ENCODE measurements around the gene SLC39A11.
"Not testable (repeated sequence)": the region's sequence is repeated elsewhere in the genome, so short reads cannot be mapped to it uniquely, and the experiment has no call there.

The SLC39A11 gene

GRCh38 chr17:72771734-72772133 lies 320.8 kb downstream of the SLC39A11 start:
- DNase-seq: no peak

DNA sequence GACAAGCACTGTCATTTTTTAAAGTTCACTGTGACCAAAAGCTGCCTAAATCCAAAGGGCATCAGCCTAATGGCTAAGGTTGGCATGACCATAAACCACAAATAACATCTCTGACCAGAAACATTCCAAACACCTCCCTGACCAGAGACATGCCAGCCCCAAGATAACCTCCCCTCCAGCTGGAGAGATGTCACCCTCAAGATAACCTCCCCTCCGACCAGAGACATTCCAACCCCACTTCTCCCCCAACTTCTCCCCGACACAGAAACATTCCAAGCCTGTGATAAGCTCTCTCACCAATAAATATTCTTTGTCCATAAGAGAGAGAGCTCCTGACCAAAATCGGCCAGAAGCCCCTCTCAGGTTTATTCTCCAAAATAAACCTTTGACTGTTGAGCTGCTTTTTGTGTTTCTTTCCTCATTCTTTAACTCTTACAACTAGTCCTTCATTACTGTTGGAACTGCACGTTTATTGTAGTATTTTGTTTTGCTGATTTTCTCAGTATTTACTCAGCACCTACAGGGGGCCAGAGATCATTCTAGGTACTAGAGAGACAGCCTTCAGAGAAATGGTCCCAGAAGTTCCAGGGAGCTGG lies 325.6 kb downstream of the SLC39A11 start:
- DNase-seq: no peak

- no peak for DNase-seq
These were observed 326.9 kb downstream of the SLC39A11 start for GRCh38 chr17:72765368-72766153.

DNA sequence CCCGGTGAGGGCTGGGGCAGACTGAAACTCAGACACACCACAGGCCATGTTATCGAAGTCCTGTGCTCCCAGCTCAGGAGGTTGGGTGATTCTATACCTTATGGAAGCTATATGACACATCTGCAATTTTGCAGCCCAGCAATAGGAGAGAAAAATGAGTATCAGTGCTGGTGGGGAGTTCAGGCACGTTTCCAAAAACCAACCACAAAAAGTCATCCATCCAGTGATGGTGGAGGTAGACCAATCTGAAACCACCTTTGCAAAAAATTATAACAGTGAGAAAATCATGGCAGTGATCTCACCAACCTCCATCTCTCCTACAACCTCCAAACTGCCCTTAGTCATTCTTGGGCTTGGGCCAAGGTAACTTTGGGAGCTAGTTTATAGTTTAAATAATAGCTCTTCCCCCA lies 327.9 kb downstream of the SLC39A11 start:
- DNase-seq: no peak

GRCh38 chr17:72763981-72764380 lies 328.5 kb downstream of the SLC39A11 start:
- no peak for DNase-seq

DNA sequence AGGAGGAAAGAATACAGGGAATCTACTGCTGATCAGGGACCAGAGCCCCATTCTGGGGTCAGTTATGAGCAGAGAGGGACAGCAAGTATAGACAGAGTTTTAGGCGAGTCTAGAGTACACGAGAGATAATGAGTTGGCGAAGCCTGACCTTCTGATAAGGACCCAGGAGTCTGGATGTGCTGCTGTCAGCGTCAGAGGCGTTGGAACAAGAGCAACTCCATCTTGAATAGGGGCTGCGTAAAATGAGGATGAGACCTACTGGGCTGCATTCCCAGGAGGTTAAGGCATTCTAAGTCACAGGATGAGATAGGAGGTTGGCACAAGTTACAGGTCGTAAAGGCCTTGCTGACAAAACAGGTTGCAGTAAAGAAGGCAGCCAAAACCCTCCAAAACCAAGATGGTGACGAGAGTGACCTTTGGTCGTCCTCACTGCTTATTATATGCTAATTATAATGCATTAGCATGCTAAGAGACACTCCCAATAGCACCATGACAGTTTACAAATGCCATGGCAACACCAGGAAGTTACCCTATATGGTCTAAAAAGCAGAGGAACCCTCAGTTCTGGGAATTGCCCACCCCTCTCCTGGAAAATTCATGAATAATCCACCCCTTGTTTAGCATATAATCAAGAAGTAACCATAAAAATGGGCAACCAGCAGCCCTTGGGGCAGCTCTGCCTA lies 330.5 kb downstream of the SLC39A11 start:
- DNase-seq: not testable (repeated sequence)

DNA sequence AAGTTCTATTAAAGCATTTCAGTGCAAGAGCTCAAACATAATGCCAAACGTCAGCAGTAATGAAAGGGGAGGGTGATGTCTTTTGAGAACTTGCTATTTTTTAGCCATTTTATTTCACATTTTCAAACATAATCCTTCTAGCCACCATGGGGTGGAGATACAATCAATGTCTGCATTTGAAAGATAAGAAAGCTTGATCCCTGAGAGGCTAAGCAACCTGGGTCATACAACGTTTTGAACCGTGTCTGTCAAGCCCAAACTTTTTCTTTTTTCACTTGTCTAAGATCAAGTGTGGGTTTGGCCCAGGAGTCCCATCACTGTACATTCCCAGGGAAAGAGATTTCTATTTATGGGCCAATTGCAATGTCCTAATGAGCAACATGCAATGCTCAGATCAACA lies 331.1 kb downstream of the SLC39A11 start:
- no peak for DNase-seq

- no peak for DNase-seq
These were observed 332.1 kb downstream of the SLC39A11 start for GRCh38 chr17:72760368-72760767.

DNA sequence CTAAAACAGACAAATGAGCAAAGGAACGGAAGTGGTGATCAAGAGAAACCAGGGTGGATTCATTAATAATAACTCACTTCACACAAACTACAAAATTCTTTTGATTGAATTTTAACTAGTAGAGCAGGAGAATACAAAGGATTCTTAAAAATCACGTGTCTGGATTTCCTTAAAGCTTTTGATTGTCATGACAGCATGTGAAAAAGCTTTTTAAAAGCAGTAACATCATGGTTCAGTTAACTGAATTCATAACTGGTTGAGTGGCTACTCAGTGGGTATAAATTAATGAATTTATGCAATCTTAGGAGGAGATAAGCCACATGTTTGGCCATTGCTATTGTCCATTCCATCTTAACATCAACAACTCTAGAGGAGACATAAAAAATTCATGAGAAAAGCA lies 333.2 kb downstream of the SLC39A11 start:
- no peak for DNase-seq

DNA sequence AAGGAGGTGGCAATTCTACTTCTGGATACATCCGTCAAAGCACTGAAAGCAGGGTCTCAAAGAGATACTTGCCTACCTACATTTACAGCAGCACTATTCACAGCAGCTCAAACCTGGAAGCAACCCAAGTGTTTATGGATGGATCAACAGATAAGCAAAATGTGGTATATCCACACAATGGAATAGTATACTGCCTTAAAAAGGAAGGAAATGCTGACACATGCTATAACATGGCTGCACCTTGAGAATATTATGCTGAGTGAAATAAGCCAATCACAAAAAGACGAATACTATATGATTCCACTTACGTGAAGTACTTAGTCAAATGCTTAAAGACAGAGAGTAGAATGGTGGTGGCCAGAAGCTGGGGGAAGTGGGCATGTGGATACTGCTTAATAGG lies 336.2 kb downstream of the SLC39A11 start:
- no peak for DNase-seq

DNA sequence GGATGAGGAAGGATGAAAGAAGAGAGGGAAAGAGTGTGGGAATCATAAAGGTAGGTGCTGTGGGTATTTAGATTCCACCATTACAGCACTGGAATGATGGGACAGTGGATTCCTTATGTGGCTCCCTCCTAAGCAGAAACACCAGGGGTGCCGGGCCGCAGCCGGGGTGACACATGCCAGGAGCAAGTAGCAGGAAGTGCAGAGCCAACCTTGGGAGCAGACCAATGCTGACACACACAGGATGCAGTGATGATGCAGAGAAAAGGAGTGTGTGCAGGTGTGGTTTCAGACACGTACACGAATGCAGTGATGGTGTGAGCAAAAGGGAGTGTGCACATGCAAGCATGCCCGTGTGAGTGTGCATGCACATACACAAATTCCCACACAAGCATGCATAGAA lies 338.0 kb downstream of the SLC39A11 start:
- DNase-seq: no peak

GRCh38 chr17:72751746-72752145 lies 340.7 kb downstream of the SLC39A11 start:
- no peak for DNase-seq

- DNase-seq: no peak
These were observed 343.3 kb downstream of the SLC39A11 start for GRCh38 chr17:72749119-72749572.

DNA sequence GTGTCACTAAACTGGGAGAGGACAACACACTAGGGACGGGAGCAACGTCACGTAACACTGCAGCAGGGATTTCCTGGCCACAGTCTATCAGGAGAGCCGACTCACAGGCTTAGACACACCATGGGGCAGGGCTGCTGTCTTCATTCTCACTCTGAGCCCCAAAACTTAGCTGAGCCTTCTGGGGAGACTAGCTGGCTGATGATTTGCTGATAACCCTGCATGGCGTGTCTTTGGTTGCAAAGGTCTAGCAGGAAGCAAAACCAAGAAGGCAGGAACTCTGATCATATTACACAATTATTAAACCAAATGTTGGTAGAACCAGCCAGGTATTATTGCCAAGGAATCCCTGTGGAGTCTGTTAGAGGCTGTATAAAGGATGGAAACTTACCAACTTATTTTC lies 345.0 kb downstream of the SLC39A11 start:
- no peak for DNase-seq

GRCh38 chr17:72745241-72745640 lies 347.2 kb downstream of the SLC39A11 start:
- DNase-seq: no peak

DNA sequence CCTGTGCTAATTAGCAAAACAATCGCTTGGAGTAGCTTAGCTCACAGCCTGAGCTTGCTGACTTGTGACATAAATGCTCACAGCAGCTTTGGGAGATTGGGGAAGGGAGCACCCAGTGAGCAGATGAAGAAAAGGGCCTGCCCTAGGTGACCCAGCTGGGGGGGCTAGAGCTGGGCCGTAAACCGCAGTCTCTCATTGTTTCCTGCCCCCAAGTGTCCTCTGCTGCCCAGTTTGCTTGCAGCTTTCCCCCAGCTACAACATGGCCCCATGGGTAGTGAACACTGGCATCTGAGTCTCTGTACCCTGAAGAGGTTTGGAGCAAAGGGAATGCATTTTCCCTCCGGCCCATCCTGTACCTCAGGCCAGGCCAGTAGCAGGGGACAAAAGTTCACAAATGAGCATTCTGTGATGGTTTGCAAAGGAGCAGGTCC lies 349.4 kb downstream of the SLC39A11 start:
- no peak for DNase-seq

- DNase-seq: no peak
These were observed 355.3 kb downstream of the SLC39A11 start for GRCh38 chr17:72737151-72737690.

- no peak for DNase-seq
These were observed 356.9 kb downstream of the SLC39A11 start for GRCh38 chr17:72735592-72735991.

GRCh38 chr17:72735048-72735447 lies 357.4 kb downstream of the SLC39A11 start:
- no peak for DNase-seq

DNA sequence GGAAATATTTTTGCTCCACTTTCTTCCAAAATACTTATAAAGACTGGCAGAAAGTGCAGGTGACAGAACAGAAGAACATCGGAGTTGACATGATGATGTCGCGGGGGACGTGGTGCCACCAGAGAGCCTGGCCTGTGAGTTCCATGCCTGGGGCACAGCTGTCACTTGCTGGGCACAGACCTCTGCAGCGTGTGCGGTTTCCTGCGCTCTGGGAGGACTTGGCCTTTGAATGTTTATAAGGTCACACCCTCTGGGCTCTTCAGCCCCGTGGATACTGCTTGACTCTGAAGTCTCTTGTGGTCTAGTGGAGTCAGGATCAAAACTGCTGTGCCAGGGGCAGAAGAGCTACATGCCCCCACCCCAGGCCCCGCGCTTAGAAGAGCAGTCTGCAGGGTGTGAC lies 357.9 kb downstream of the SLC39A11 start:
- DNase-seq: no peak

GRCh38 chr17:72733619-72734282 lies 358.7 kb downstream of the SLC39A11 start:
- no peak for DNase-seq

GRCh38 chr17:72732893-72733618 lies 359.4 kb downstream of the SLC39A11 start:
- no peak for DNase-seq

Measured in NCI-H1694 (cell line).